Gastrocnemius medialis (tissue), 4 donors: Measurements from ENCODE around the gene IMMT. TPM values are rescaled to one million over a fixed set of nuclear protein-coding genes. Genes with fewer than 3 reads are reported as not detected.

Experiments used
- ATAC-seq, 2 donors: fragments of 150-250 bp; one replicate each; pipeline ENCODE4 v1.9.1; 2016
- DNase-seq, 2 donors: peaks; one replicate each; pipeline ENCODE4 v3.0.0-alpha.2; 2019
- H3K27ac ChIP-seq, 4 donors: fragments of 200-600 bp; sonication (generic); 1 replicate in 1 of 4; 2 replicates in 3 of 4; pipeline ENCODE4 v1.5.1; 2016 to 2018; ENCODE audit warnings: mild to moderate bottlenecking in 2 of 4, moderate library complexity in 1 of 4
- H3K27me3 ChIP-seq, 3 donors: fragments of 200-600 bp; sonication (generic) in 2 of 3; 1 replicate in 1 of 3; 2 replicates in 2 of 3; pipeline versions ENCODE4 v1.5.1 to v1.6.0; 2016 to 2019; ENCODE audit warnings: mild to moderate bottlenecking in 1 of 3, moderate library complexity in 1 of 3
- H3K36me3 ChIP-seq, 2 donors: fragments of 200-600 bp; sonication (generic) in 1 of 2; one replicate each; pipeline ENCODE4 v1.5.1; 2017 to 2018
- H3K4me1 ChIP-seq, 2 donors: fragments of 200-600 bp; sonication (generic) in 1 of 2; one replicate each; pipeline ENCODE4 v1.5.1; 2016 to 2017; ENCODE audit warnings: mild to moderate bottlenecking in 2 of 2
- H3K4me3 ChIP-seq, 4 donors: fragments of 200-600 bp; sonication (generic) in 3 of 4; 1 replicate in 1 of 4; 2 replicates in 3 of 4; pipeline ENCODE4 v1.5.1; 2016 to 2019; ENCODE audit warnings: mild to moderate bottlenecking in 2 of 4
- H3K9me3 ChIP-seq, 3 donors: fragments of 200-600 bp; sonication (generic) in 2 of 3; 1 replicate in 1 of 3; 2 replicates in 2 of 3; pipeline ENCODE4 v1.5.1; 2016 to 2019
- CTCF ChIP-seq, 5 experiments: fragments of 450-650 bp in 3 of 5; fragments of 200-600 bp in 2 of 5; sonication (generic) in 2 of 5; IDR thresholded peaks in 4 of 5; conservative IDR thresholded peaks in 1 of 5; 1 replicate in 4 of 5; 2 replicates in 1 of 5; pipeline ENCODE4 v1.5.1; 2016 to 2019; ENCODE audit warnings: antibody characterized with exemption in 5 of 5, mild to moderate bottlenecking in 3 of 5, moderate library complexity in 3 of 5
- POLR2A ChIP-seq, 2 donors: fragments of 450-650 bp; IDR thresholded peaks; one replicate each; pipeline ENCODE4 v1.6.1; 2017; ENCODE audit warnings: antibody characterized with exemption in 2 of 2, mild to moderate bottlenecking in 2 of 2, moderate library complexity in 2 of 2
- in situ Hi-C, 4 donors: fragments of 200-750 bp; cut with MboI; loops; one replicate each; pipeline versions ENCODE4 v1.15.0 to v1.8.0; 2017; ENCODE audit warnings: low sequenced_read_pairs in 4 of 4
- intact Hi-C: fragments of 100-400 bp; cut with DNase I; formaldehyde crosslinking; loops from one replicate; pipeline ENCODE4 v1.15.1; 2023; ENCODE audit warnings: low total_unique reads
- total RNA-seq, 4 donors: library from RNA; depleted of rRNA; stranded (reverse); fragments of >200 nt; gene quantifications; one replicate each; pipeline versions ENCODE4 v1.1.0 to v1.2.3, GENCODE V29; 2016

The IMMT gene
- total RNA-seq, 4 donors from 2014 or later: 83.5 to 153 (median 127) TPM

GRCh38 chr2:86240251-86240650 is 45.0 kb upstream of the IMMT start:
- DNase-seq (no peak), ATAC-seq (no peak)
- Histone ChIP-seq H3K9me3 (no peaks in the 10 kb centered on the region), H3K4me3 (no peak overlapping the region), H3K27ac (no peak overlapping the region), H3K27me3 (no peaks in the 10 kb centered on the region), H3K36me3 (no peaks in the 10 kb centered on the region), H3K4me1 (peaks cover 6 to 7% of the 10 kb centered on the region in 2 donors)
- intact Hi-C loops (no loop called here), in situ Hi-C loops (no loop called here)
- TF ChIP-seq POLR2A (IDR thresholded peaks at IDR 0.05): no peak

DNA sequence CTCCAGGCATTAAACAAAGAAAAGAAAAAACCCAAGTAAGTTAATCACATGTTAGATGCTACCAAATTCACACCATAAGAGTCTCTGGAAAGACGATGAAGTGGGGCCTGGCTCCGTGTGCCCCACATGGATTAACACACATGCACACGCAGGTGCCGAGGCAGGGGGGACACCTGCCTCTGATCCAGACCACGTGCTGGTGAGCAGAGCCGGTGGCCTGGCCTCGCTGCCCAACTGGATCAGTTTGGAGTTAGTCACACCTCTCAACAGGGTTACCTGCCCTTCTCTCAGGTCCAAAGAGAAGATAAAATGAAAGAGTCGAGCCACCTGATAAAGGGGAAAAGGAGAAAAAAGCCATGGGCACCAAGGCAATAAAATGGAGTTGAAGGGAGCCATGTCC is 44.5 kb upstream of the IMMT start:
- no peaks in the 10 kb centered on the region for H3K9me3 ChIP-seq
- no peak overlapping the region for H3K4me3 ChIP-seq
- H3K4me1 ChIP-seq: peaks cover 7 to 11% of the 10 kb centered on the region in 2 donors
- DNase-seq (no peak), ATAC-seq (no peak)
- H3K27me3 ChIP-seq: no peaks in the 10 kb centered on the region
- in situ Hi-C loops (loop anchor here in 1 of 4 donors (10.0 kb wide), 1 partner anchor 125 kb away; no protein-coding TSS in a partner anchor), intact Hi-C loops (no loop called here)
- TF ChIP-seq POLR2A (IDR thresholded peaks at IDR 0.05): no peak
- H3K27ac ChIP-seq: no peak overlapping the region
- H3K36me3 ChIP-seq: no peaks in the 10 kb centered on the region

GRCh38 chr2:86239326-86239725 is 44.1 kb upstream of the IMMT start:
- no peak for ATAC-seq

GRCh38 chr2:86238354-86238753 is 43.1 kb upstream of the IMMT start:
- peaks cover 7 to 13% of the 10 kb centered on the region in 2 donors for H3K4me1 ChIP-seq
- no peak for DNase-seq
- no peak for ATAC-seq
- in situ Hi-C loops (loop anchor here in 1 of 4 donors (10.0 kb wide), 1 partner anchor 126 kb away; no protein-coding TSS in a partner anchor), intact Hi-C loops (no loop called here)
- no peaks in the 10 kb centered on the region for H3K27me3 ChIP-seq
- TF ChIP-seq CTCF (IDR thresholded peaks at IDR 0.05 in 4 of 5, conservative IDR thresholded peaks at IDR 0.05 in 1 of 5) (no peak), POLR2A (IDR thresholded peaks at IDR 0.05) (no peak)
- no peaks in the 10 kb centered on the region for H3K36me3 ChIP-seq
- H3K4me3 ChIP-seq: no peak overlapping the region
- no peaks in the 10 kb centered on the region for H3K9me3 ChIP-seq
- H3K27ac ChIP-seq: no peak overlapping the region

More at GRCh38 chr2:86239326-86239725, 44.1 kb upstream of the IMMT start:
- H3K27ac ChIP-seq: no peak overlapping the region
- H3K27me3 ChIP-seq: no peaks in the 10 kb centered on the region
- H3K36me3 ChIP-seq: no peaks in the 10 kb centered on the region
- no peaks in the 10 kb centered on the region for H3K9me3 ChIP-seq
- H3K4me1 ChIP-seq: peaks cover 7 to 13% of the 10 kb centered on the region in 2 donors
- H3K4me3 ChIP-seq: no peak overlapping the region
- intact Hi-C loops: no loop called here
- in situ Hi-C loops: loop anchor here in 1 of 4 donors (10.0 kb wide), 1 partner anchor 125 kb away; no protein-coding TSS in a partner anchor
- TF ChIP-seq POLR2A (IDR thresholded peaks at IDR 0.05): no peak
- TF ChIP-seq CTCF (IDR thresholded peaks at IDR 0.05 in 4 of 5, conservative IDR thresholded peaks at IDR 0.05 in 1 of 5): no peak
- no peak for DNase-seq

DNA sequence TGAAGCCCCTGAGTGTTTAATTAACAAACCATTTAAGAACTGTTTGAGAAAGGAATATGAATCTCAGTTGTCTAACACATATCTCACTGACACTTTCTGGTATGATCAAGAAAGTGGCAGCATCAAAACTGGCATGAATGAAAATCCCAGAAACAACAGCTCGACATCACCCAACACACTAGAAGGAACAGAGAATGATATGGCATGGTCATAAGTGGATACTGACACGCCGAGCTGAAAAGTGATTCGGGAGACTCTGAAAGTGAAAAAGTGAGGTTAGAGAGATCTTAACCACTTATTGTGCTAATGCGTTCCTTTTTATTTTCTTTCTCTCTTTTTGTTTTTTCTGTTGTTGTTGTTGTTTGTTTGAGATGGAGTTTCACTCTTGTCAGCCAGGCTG is 41.9 kb upstream of the IMMT start:
- ATAC-seq (no peak), DNase-seq (no peak)
- Histone ChIP-seq H3K27me3 (no peaks in the 10 kb centered on the region), H3K27ac (no peak overlapping the region), H3K4me1 (peaks cover 7 to 13% of the 10 kb centered on the region in 2 donors), H3K4me3 (no peak overlapping the region), H3K9me3 (no peaks in the 10 kb centered on the region), H3K36me3 (no peaks in the 10 kb centered on the region)
- intact Hi-C loops (no loop called here), in situ Hi-C loops (loop anchor here in 1 of 4 donors (10.0 kb wide), 1 partner anchor 128 kb away; no protein-coding TSS in a partner anchor)
- no peak for TF ChIP-seq CTCF (IDR thresholded peaks at IDR 0.05 in 4 of 5, conservative IDR thresholded peaks at IDR 0.05 in 1 of 5)
- TF ChIP-seq POLR2A (IDR thresholded peaks at IDR 0.05): no peak
